Astrocyte of the spinal cord (primary cell): Measurements from ENCODE around the gene CCDC57.

Experiments
- DNase-seq: peaks from one replicate; pipeline ENCODE4 v3.0.0; 2011; ENCODE audit warnings: low read depth, low spot score
- H3K4me3 ChIP-seq: 2 replicates; pipeline ENCODE4 v1.5.1; 2011; ENCODE audit warnings: low read depth, mild to moderate bottlenecking, low read length, moderate library complexity
- CTCF ChIP-seq: IDR thresholded peaks from 2 replicates; pipeline ENCODE4 v1.5.1; 2012; ENCODE audit warnings: low read depth, mild to moderate bottlenecking, low read length, inconsistent platforms
- in situ Hi-C: cut with HindIII; loops from 2 replicates; pipeline ENCODE4 v1.10.0; 2017; ENCODE audit warnings: low sequenced_read_pairs

The CCDC57 gene

GRCh38 chr17:82221341-82221902 lies 8.8 kb upstream of the CCDC57 start:
- H3K4me3 ChIP-seq: no peak overlapping the region
- in situ Hi-C loops: no loop called here
- no peak for TF ChIP-seq CTCF
- no peak for DNase-seq

- in situ Hi-C loops: no loop called here
- no peak overlapping the region for H3K4me3 ChIP-seq
- DNase-seq: no peak
- no peak for TF ChIP-seq CTCF
Measured at GRCh38 chr17:82219753-82220709, 7.4 kb upstream of the CCDC57 start.

GRCh38 chr17:82219083-82219482 lies 6.4 kb upstream of the CCDC57 start:
- no peak for DNase-seq
- no peak for TF ChIP-seq CTCF
- H3K4me3 ChIP-seq: no peak overlapping the region
- in situ Hi-C loops: no loop called here

GRCh38 chr17:82218349-82219075 lies 5.9 kb upstream of the CCDC57 start:
- no peak overlapping the region for H3K4me3 ChIP-seq
- in situ Hi-C loops: no loop called here
- no peak for DNase-seq
- no peak for TF ChIP-seq CTCF

GRCh38 chr17:82217530-82218204 lies 5.0 kb upstream of the CCDC57 start:
- TF ChIP-seq CTCF: no peak
- peak; percentile 87 for DNase-seq
- no peak overlapping the region for H3K4me3 ChIP-seq
- in situ Hi-C loops: no loop called here

GRCh38 chr17:82217120-82217529 lies 4.5 kb upstream of the CCDC57 start:
- in situ Hi-C loops: no loop called here
- no peak overlapping the region for H3K4me3 ChIP-seq
- TF ChIP-seq CTCF: no peak

More at GRCh38 chr17:82217120-82217529, 4.5 kb upstream of the CCDC57 start:
- peak; percentile 32 for DNase-seq
